Esophagus muscularis mucosa (tissue), 3 donors: ENCODE results near the gene MPO.

Experiments used
- CTCF ChIP-seq, 3 experiments: fragments of 200-600 bp in 2 of 3; fragments of 450-650 bp in 1 of 3; sonication (generic) in 2 of 3; IDR thresholded peaks; one replicate each; pipeline ENCODE4 v1.5.1; 2017 to 2019; ENCODE audit warnings: antibody characterized with exemption in 3 of 3, mild to moderate bottlenecking in 2 of 3, moderate library complexity in 1 of 3
- POLR2AphosphoS5 ChIP-seq, 2 donors: sonication (generic); formaldehyde crosslinking; IDR thresholded peaks; one replicate each; pipeline ENCODE4 v1.6.1; 2017; ENCODE audit warnings: antibody characterized with exemption in 2 of 2

DNA sequence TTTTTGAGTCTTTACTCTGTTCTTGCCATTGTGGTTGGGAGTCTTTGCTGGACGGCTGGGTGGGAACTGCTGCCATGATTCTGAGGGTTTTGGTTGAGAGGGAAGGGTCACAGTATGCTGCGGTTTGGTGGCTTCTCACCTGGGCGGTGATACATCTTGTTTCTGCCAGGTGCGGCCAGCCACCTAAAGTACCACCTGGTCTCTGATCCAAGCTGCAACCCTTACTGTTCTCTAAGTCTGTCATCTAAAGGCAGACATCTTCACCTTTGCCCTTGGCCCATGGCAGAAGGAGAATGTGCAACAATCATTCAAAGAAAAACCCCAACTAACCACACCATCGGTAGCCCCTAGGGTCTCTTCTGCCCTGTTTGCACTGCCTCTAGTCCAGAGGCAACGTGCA is 19.6 kb upstream of the MPO start:
- TF ChIP-seq CTCF (IDR thresholded peaks at IDR 0.05) (no peak), POLR2AphosphoS5 (IDR thresholded peaks at IDR 0.05) (no peak)
